Measurements from ENCODE around the gene ZDHHC24.
A peak's percentile ranks its signal among the peaks of the same experiment; 100 is the strongest.

The ZDHHC24 gene

DNA sequence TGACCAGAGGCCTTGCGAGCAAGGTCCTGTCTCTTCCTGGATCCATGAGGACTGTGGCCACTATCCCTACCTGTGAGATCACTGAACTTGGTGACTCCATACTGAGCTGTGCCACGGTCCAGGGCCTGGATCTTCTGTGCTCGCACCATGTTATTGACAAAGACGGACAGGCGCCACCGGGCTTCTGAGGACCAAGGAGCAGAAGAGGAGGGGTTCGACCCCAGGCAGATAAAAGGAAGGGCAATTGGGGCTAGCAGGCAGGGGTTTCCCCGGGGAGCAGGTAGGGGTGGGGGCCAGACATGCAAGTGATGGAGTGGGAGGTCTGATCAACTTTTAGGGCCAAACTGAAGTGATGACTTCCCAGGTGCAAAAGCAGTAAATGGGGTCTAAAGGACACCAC lies 20.4 kb upstream of the ZDHHC24 start:
- DNase-seq (ENCODE audit: low spot score) = no peak

DNA sequence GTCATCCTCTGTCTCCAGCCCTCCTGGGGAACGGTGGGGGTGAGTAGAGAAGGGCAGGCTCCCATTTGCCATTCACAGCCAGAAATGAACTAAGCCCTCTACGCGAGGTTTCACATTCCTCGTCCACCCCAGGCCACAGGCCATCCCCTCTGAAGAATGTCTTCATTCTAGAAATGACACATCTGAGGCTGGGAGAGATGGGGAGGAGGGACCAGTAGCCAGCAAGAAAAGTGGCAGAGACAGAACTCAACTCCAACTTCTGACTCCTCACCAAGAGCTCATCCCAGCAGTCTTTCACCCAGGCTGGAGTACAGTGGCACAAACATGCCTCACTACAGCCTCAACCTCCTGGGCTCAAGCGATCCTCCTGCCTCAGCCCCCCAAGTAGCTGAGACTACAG lies 19.1 kb upstream of the ZDHHC24 start:
- no peak for DNase-seq (ENCODE audit: low spot score)

DNA sequence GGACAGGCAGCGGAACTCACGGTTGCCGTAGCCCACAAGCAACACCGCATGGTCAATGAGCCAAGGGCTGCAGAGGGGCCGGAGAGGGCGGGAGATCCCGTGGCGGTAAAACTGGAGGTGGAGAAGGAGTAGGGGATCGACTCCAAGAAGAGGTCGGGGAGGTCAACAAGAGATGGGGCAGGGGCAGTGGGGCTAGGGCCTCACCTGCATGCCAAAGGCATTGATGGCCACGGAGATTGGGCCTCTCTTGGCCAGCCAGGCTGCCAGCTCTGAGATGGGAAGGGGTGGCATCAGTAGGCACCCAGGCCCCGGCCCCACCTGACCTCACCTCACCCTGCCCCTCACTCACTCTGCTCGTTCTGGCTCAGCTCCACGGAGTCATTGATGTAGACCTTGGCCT lies 18.7 kb upstream of the ZDHHC24 start:
- no peak for DNase-seq (ENCODE audit: low spot score)

DNA sequence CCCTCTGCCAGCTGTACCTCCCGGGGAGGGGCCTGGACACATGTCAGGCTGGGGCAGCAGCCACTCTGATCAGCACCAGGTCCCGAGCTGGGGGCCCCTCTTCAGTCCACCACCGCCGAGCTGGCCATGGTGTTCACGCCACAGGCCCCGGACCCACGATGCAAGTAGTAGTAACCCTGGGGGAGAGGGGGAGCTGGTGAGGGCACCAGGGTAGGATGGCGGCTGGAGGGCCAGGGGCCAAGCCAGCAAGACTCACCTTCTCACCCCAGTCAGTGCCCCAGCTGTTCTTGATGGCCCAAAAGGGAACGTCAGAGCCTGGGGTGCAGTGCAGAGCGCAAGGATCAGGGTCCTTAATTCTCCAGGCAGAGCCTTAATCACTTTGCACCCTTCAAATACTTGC lies 18.0 kb upstream of the ZDHHC24 start:
- no peak for DNase-seq (ENCODE audit: low spot score)

DNA sequence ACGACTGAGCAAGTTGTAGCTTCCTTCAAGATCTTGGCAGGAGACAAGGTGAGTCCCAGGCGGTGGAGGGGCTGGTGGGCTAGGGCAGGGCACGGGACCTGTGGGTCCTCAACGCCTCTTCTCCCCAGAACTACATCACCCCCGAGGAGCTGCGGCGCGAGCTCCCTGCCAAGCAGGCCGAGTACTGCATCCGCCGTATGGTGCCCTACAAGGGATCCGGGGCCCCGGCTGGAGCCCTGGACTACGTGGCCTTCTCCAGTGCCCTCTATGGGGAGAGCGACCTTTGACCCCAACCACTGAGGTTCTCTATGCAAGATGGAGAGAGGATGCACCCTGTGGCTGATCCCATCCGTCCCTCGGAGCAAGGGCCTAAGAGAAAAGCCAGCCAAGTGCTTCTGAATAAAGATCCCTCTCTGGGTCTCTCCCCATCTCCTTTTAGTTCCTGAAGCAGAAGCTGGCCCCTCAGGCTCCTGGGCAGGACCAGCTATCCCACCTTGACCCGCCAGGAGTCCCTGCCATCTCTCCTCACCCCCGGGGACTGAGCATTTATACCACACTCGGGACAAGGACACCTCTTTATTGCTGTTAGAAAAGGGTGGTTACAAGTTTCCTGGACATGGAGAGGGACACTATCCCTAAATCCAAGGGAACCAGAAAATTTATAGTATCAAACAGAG lies 17.2 kb upstream of the ZDHHC24 start:
- DNase-seq (ENCODE audit: low spot score) = no peak

GRCh38 chr11:66562275-66562674 lies 16.4 kb upstream of the ZDHHC24 start:
- DNase-seq (ENCODE audit: low spot score) = no peak

- DNase-seq (ENCODE audit: low spot score) = no peak
Observed at GRCh38 chr11:66561975-66562248, 16.1 kb upstream of the ZDHHC24 start.

GRCh38 chr11:66561178-66561974 lies 15.5 kb upstream of the ZDHHC24 start:
- DNase-seq (ENCODE audit: low spot score) = no peak

GRCh38 chr11:66559866-66560676 lies 14.2 kb upstream of the ZDHHC24 start:
- no peak for DNase-seq (ENCODE audit: low spot score)

GRCh38 chr11:66559142-66559865 lies 13.5 kb upstream of the ZDHHC24 start:
- peak; percentile 66 for DNase-seq (ENCODE audit: low spot score)

GRCh38 chr11:66557733-66558326 lies 12.0 kb upstream of the ZDHHC24 start:
- no peak for DNase-seq (ENCODE audit: low spot score)

- no peak for DNase-seq (ENCODE audit: low spot score)
Observed at GRCh38 chr11:66556086-66556485, 10.2 kb upstream of the ZDHHC24 start.

DNA sequence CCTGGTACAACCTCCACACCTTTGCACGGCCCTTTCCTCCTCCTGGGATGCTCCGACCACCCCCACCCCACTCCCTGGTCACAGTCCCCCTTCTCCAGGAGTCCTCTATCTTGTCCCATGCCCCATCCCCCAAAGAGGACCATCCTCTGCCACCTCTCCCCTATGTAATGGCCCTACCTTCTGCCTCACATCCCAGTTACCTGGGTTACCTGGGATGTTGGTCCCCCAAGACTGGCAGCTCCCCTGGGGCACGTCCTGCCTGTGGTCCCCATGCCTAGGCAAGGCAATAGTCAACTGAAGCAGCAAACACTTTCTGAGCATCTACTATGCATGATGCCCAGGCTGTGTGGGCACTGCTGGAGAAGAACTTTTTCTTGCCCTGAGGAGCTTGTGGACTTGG lies 9.6 kb upstream of the ZDHHC24 start:
- no peak for DNase-seq (ENCODE audit: low spot score)

GRCh38 chr11:66554602-66555001 lies 8.8 kb upstream of the ZDHHC24 start:
- no peak for DNase-seq (ENCODE audit: low spot score)

DNA sequence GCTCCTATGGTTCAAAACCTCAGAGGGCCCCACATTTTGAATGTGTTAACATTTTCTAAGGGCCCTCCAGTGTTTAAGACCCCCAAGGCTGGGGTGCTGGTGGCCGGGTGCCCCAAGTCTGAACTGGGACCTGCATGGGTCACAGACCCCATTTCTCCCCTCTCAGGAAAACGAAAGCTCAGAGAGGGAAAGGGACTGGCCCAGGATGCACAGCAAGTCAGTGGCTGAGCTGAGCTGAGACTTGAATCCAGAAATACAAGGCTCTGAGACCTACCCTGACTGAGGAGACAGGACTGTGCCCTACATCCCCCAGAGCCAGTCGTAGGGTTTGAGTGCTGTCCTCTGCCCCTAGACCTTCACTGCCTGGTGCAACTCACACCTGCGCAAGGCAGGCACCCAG lies 5.0 kb upstream of the ZDHHC24 start:
- DNase-seq (ENCODE audit: low spot score) = no peak

GRCh38 chr11:66549696-66550095 lies 3.8 kb upstream of the ZDHHC24 start:
- no peak for DNase-seq (ENCODE audit: low spot score)

DNA sequence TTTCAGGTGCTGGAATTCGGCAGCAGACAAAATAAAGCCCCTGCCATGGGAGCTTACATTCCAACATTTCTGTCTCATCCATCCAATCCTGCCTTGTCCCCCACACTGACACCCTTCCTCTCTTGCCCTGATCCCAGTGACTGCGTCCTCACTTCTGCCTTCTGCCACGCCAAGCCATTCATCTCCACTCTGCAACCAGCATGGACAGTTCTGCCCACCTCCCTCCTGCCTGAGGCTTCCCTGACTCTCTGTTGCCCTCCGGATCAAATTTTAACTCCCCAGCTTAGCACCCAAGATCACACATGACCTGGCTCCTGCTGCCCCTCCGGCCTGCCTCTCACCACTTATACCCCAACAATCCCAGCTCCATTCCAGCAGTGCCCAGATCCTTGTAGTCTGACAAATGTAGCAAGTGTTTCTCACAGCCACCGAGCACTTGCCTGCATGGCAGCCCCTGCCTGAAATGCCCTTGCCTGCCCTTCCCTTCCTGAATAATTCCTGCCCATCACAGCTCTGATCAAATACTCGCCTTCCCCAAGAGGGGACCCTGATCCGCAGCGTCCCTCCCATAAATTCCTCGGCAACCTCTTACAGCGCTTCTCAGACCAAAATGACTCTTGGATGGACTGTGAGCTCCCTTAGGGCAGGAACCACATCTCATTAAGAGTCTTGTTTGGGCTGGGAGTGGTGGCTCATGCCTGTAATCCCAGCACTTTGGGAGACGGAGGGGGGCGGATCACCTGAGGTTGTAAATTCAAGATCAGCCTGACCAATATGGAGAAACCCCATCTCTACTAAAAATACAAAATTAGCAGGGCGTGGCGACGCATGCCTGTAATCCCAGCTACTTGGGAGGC lies 3.2 kb upstream of the ZDHHC24 start:
- DNase-seq (ENCODE audit: low spot score) = no peak

DNA sequence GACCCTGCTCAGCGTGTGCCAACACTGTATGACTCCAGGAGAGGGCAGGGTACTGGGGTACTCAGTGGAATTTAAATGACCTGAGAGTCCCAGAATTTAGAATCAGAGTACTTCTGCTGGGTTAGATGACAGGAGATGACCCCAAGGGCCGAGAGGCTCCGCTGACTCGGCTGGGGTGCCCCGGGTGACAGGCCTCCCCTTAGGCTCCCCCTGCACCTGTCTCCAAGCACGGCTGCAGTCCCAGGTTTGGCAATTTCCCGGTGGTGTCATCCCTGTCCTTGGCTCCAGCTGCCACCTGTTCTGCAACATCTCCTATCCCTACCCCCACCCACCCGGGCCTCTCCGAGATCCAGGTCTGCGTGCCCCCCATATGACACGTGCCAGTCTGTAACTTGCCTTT lies 2.2 kb upstream of the ZDHHC24 start:
- DNase-seq (ENCODE audit: low spot score) = no peak

GRCh38 chr11:66547662-66548009 lies 1.8 kb upstream of the ZDHHC24 start:
- no peak for DNase-seq (ENCODE audit: low spot score)

- DNase-seq (ENCODE audit: low spot score) = no peak
Observed at GRCh38 chr11:66546966-66547661, 1.3 kb upstream of the ZDHHC24 start.
